ENCODE data around the gene NSD1. TPM values are rescaled to one million over a fixed set of nuclear protein-coding genes. Genes with fewer than 3 reads are reported as not detected.

NSD1 gene
- total RNA-seq, 1 donor from 2014 or later = 103 TPM

DNA sequence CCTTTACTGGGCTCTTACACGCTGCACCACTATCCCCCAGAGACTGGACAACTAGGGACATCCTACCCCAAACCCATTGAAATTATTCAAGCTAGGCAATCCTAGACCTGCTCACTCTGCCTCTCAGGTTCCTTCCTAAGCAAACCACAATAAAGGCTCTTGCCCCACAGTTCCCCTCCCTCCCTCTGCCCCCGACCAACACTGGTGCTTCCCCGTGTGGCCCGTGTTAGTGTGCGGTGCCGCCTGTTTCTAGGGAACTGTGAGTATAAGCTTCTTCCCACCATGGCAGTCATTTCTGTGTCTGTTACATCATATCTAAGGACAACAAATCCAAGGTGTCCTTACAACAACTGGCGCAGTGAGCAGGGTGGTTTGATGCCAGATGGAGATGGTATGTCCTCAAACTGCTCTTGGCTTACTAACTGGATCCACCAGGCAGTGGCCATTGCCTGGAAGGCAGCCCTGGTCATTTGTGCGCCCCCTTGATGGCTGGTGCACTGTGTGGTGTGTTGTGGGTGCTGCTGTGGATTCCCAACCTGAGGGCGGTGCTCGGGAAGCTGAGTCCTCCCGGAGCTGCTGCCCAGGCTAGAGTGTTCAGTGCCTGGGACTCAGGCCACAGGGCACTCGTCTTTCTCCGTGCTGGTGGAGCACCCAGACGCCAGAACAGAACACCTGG lies 186.5 kb downstream of the NSD1 start:
- intact Hi-C loops (cut with micrococcal nuclease) = loop anchor here (2.0 kb wide), 1 partner anchor 83 kb away; no protein-coding TSS in a partner anchor

DNA sequence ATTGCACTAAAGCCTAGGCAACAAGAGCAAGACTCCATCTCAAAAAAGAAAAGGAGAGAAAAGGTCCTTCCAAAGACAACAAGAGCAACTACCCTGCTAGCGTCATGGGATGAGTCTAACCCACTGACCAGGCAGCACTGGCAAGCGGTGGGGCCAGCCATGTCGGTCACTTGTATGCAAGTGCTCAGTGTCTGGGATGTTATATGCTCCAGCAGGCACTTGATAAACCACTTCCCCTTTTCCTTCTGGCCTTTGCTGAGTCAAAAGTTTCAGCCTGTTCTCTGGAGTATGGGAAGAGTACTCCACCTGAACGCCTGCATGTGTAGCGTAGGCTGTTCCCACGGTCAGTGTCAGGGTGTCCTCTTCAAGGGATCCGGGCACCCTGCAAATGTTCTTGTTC lies 187.3 kb downstream of the NSD1 start:
- intact Hi-C loops (cut with micrococcal nuclease) = no loop called here

DNA sequence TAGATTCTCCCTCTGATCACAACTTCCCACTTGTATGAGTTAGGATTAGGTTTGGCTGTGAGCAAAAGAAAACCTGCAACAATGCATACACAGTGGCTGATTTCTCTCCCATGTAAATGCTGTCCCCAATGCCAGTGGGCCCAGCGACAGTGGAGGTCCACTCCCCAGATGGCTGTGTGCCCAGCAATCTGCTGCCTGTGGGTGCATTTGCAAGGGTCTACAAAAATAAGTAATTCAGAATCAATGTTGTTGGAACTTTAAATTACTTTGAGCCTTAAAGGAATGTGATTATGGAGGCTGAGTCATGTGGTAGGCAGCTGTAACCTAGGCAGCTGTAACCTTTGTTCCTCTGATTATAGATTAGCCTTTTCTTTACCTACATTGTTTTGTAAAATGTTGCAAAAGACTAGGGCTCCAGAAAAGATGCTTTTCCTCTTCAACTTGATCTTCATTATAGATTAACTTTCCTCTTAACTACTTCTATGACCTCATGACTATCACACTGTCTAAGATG lies 192.4 kb downstream of the NSD1 start:
- intact Hi-C loops (cut with micrococcal nuclease) = no loop called here

DNA sequence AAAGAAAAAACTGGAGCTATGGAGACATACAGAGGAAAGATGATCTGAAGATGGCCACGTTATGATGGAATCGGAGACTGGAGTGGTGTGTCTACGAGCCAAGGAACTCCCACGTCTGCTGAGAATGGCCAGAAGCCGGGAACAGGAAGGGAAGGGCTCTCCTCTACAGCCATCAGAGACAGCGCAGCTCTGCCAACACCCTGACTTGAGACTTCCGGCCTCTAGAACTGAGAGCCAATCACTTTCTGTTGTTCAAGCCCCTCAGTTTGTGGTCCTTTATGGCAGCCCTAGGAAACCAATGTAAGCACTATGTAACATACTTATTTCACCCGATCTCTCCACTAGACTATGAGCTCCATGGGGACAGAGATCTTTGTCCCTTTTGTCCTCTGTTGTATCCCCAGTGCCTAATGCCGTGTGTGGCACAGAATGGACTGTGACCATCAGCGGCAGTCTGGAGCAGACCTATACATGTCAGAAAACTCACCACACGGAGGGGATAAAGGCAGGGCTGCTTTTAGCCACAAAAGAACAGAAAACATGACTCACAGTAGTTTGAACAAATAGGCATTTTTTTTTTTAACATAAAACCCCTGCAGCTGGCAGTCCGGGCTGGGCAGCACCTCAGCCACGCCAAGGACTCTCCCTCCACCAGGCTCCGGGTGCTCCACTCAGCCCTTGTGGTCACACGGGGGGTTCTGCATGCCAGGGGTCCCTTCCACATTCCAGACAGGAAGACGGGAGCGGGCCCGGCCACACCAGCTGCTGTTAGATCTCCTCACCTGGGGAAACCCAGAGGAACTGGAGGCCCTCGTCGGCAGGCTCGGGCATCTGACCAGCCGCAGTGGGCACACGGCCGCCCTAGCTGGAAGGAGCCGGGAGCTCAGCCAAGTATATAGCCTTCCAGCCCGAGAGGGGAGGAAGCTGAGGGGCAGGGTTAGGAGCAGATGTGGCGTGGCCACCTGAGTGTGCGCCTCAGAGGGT lies 194.3 kb downstream of the NSD1 start:
- intact Hi-C loops (cut with micrococcal nuclease) = no loop called here

DNA sequence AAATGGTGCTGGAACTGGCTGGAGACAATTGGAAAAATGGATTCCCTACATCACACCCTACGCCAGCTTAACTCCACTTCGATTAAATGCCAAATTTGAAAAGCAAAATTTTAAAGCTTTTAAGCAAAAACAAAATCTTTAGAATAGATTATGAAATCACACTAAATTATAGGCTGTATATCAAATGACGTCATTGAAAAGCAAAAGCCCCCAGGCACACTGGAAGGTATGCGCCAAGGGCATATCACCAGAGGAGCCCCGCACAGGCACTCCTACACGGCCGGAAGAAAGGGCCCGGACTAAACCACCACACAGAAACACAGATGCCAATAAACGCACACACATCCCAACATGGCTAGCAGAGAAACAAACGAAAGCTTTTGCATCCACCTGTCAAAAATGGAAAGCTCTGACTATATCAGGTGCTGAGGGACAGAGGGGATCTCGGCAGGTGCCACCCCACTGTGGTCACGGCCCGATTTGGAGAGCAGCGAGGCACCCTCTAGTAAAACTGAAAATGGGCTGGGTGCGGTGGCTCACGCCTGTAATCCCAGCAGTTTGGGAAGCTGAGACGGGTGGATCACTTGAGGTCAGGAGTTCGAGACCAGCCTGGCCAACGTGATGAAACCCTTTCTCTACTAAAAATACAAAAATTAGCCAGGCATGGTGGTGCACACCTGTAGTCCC lies 195.1 kb downstream of the NSD1 start:
- intact Hi-C loops (cut with micrococcal nuclease) = no loop called here

DNA sequence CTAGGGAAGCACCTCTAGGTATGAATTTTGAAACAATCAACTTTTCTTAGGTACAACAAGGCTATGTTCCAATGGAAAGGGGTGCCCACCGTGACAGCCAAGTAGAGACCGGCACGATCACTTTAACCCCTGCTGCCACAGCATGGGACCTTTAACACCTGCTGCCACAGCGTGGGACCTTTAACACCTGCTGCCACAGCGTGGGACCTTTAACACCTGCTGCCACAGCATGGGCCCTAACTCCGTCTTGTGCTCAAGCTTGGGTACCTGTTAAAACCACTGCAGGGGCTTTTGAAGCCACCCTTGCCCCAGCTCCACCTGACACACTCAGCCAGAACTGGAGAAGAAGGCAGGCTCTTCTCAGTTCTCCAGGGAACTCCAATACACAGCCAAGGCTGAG lies 196.3 kb downstream of the NSD1 start:
- intact Hi-C loops (cut with micrococcal nuclease) = no loop called here

DNA sequence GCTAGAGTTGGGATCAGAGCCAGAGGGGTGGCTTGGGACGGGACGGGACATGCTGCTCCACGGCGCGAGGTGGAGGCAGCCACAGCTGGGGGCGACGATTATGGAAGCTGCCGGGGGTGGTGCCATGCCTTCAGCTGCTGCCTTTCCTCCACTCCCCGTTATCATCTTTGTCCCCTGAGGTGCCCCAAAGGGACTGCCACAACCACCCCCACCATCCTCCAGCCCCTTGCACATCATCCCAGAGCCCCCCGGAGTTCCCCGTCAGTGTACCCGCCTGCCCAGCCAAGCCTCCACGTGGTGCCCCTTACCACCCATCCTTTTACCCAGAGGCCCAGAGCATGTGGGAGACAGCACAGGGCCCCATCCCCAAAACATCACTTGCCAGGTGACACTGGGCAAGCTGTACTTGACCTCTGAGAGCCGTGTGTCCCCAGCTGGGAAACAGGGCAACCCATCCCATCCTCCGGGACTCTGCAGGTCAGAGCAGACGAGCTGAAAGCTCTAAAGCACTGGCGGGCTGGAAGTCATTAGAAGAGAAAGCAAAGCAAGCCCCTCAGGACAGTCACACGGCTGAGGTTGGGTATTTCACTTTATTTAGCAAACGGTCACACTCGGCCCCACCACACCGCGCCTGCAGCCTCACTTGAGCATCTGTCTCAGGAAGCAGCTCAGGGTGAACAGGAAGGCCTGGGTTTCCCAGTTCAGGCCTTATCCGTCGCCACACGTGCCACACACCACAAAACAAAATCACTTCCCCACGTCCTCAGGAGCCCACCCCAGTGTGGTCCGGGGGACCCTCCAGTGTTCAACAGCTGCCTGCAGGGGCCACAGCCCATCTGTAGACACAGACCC lies 197.6 kb downstream of the NSD1 start:
- intact Hi-C loops (cut with micrococcal nuclease) = no loop called here

DNA sequence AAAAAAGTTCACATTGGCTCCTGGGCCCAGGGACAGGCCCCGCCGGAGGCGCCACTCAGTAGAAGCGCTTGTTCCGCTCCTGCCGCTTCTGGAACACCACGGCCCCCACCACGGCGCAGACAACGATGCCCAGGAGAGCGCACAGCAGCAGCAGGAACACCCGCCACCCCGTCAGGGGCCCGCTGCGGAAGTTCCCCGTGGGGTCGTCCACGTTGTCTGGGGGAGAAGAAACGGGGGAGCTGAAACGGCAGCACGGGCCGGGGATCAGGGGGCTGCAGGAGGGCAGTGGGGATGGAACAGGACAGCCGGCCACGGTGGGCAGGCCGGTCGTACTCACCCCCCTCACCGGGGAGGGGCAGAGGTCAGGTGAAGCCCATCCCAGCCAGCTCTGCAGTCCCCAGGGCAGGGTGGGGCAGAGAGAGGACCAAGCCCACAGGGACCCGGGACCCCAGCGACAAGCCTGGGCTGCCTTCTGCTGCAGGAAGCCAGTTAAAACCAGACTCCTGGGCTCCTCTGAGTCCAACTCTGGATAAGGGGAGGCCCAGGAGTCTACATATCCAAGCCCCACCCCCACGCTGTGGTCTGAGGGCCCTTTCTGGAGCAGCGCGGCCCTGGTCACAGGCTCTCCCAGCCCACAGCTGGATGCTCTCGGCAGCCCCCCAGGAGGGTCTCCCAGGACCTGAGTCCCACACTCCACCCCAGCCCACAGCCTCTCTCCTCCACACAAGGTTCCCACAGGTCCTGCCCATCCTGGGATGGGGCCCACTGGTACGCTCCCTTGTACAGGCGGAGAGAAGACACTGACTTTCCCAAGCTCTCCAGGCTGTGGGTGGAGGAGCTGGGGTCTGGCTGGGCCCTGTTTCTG lies 198.7 kb downstream of the NSD1 start:
- intact Hi-C loops (cut with micrococcal nuclease) = no loop called here

DNA sequence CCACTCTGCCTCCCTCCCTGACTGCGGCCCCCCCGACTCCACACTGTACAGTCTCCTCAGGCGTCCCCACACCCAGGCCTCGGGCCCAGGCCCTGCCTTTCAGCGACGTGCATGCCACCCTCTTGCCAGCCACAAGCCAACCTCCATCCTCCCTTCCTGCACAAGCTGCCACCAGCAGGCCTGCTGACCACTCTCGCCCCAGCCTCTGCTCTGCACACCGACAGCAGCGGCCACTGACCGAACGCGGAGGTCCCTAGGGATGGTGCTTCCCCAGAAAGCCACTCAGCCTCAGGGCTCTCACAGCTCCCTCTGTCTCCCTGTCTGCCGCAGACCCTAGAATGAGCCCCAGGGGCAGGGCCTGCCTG lies 199.3 kb downstream of the NSD1 start:
- intact Hi-C loops (cut with micrococcal nuclease) = no loop called here

DNA sequence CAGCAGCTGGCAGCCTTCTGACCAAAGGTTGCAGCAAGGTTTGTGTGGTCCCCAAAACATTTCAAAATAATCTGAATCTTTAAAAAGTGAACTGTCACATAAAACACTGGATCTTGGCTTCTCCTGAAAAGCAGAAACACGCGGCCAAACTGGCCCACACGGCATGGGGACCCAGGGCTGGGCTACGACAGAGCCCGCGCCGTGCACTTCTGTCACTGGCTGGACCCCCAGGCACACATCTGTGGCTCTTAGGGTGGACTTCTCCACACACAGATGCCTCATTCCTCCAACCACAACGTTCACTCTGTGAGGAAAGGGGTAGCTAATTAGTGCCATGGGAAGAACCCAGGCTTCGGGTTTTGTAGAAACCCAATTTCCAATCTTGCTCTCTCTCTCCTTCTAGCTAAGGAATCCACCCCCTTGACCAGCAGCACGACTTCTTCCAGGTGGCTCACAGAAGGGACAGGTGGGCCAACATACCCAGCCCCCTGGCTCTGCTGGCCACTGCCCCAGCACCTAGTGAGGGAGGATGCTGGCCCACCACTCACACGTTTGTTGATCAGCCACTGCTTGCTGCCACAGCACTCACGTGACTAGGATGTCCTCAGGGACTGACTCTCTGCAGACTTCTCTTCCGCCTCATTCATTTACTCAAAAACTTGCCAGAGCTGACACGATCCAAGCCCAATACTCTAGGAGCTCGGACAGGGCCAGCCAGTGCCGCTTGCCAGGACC lies 200.0 kb downstream of the NSD1 start:
- intact Hi-C loops (cut with micrococcal nuclease) = no loop called here

DNA sequence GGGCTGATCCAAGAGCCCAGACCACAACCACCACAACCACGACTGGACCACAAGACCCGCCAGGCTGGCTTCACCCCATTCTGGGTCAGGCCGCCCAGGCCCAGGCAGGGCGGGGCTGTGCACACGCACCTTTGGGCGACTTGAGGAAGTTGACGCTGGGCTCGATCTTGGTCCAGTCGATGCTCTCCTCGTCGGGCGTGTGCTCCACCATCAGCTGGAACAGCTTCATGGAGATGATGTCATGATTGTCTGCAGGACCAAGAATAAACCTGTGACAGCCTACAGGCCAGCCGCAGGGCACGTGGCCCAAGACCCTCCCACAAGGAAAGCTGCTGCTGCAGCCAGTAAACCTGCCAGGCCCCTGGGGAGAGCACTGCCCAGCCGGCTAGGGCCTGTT lies 200.6 kb downstream of the NSD1 start:
- intact Hi-C loops (cut with micrococcal nuclease) = no loop called here

DNA sequence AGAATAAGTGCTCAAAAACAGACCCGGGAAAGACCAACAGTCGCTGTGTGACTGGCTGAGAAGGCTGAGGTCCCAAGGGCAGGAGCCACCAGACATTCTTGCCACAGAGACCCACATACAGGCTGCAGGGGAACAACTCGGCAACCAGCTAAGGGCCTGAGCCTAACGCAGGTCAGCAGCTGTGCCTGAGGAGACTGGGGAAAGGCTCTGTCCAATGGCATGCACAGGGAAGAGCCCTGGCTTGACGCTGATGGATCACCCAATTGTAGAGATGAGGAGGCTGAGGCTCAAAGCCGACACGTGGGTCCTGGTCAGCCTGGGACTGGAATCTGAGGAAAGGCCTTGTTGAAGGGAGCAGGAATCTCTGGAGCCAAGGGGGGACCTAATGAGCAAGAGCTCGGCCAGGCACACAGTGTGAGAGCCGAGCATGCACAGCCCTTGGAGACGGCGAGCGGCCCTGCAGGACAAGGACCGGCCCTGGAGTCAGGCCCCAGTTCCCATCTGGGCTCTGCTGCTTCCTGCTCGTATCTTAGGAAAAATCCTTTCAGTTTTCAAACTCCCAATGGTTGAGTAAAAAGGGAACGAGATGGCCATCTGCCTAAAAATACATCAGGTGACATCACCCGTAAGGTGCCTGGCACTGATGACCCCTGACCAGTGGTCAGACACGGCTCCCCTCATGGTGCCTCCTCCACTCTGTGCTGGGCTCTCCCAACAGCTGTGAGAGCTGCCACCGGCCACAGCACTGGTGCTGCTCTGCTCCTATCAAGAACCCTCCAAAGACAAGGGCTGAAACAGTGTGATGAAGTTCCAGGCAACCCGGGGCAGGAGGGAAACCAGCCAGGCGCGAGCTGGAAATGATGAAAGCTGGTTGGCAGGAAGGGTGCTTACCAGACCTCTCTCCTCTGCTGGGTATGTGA lies 201.5 kb downstream of the NSD1 start:
- intact Hi-C loops (cut with micrococcal nuclease) = no loop called here

DNA sequence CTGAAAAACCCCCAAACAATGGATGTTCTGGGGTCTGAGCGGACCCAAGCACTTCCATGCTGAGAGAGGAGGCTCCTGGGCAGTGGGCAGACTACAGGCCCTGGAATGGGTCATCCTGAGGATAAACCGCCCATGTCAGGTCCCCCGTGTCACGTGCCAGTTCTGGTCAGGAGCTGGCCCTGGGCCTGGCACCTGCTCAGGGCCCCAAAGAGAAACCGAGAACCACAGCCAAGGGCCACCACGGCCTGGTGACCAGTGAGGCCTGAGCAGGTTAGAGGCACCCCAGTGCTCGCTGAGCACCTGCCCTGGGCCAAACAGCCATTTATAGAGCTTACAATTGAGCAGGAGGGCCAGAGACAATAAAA lies 202.1 kb downstream of the NSD1 start:
- intact Hi-C loops (cut with micrococcal nuclease) = no loop called here

DNA sequence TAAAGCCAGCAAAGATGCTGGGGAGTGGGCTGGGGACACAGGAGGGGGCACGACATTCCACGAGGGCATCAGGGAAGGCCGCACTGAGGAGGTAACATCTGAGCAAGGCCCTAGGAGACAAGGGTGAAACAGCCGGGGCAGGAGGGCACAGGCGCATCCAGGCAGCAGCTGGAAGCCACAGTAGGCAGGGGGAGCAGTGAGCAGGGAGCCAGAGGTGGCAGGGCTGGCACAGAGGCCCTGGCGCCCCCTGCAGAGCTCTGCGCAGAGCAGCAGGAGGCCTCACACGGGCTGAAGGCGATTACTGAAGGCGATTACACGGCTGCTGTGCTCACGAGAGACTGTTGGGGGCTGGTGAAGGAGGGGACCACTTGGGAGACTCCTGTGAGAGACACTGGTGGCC lies 202.5 kb downstream of the NSD1 start:
- intact Hi-C loops (cut with micrococcal nuclease) = no loop called here

DNA sequence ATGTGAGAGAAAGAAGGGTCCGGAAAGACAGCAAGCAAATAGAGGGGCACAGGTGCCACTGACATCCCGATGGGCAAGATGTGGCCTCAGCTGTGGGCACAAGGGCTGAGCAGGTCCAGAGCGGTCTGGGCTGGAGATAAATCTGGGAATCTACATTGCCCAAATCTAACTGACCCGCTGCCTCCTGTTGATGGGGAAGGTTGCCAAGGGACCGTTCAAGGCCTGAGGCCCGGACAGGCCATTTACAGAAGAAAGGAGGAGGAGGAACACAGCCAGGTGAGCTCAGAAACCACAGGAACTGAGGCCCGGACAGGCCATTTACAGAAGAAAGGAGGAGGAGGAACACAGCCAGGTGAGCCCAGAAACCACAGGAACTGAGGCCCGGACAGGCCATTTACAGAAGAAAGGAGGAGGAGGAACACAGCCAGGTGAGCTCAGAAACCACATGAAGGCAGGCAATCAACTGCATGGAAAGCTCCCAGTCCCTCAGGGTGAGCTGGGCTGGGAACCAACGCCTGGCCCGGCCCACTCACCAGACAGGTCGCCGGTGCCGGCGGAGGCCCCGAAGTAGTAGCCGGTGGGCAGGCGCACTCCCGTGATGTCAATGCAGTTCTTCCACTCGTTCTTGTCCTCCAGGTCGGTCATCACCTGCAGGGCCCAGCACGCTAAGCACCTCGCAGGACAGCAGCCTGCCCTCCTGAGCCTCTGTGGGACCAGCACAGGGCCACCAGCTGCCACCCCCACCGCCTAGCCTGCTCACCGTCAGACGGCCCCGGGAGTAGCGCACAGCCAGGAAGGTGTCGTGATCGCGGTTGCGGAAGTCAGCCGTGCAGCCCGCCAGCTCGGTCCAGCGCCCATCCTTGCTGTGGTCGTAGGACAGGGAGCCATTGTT lies 203.3 kb downstream of the NSD1 start:
- intact Hi-C loops (cut with micrococcal nuclease) = no loop called here

DNA sequence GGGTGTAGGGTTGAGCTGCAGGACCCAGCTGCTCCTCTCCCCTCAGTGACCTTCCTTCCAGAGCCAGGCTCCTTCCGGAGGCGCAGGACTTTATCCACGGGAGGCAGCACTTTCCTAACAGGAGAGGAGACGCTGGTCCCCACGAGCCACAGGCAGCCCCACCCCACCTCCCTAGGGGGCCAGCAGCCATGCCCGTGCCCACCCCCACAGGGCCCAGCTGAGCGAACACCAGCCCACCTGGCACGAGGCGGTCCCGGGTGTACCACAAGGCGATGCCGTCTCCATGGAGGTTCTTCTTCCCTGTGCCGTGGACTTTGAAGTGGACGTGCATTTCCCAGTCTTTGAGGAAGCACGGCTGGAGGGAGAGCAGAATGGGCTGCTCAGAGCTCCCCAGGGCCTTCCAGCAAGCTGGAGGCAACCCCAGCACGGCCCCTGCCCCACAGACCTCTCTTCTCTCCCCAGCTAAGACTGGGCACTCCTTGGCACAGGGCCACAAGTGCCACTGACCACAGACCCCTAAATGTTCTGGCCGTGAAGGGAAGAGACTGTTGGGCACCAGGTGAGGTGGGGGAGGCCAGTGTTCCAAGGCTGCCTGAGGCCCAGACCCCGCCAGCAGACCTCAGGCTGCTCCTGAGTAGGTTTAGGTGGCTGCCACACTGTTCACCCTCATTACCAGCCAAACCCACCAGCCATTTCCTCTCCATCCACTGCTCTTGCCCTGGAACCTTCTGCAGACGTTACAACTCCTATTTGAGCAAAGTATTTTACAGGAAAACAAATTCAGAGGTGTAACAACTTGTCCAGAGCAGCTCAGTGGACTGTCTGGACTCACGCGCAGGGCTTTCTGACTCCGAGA lies 204.9 kb downstream of the NSD1 start:
- intact Hi-C loops (cut with micrococcal nuclease) = no loop called here

Measured in T-helper 2 cell treated with Interferon-gamma antibody and Interleukin-4, amounts not matched to agents 100 ng/mL and 5 ng/mL, for 36 hours (primary cell).